SU-DHL-6 (cell line): ENCODE results near the gene FAM227B.
"Not testable (repeated sequence)": the region's sequence is repeated elsewhere in the genome, so short reads cannot be mapped to it uniquely, and the experiment has no call there.

Source experiments
- H2AFZ ChIP-seq: fragments of 200-600 bp; sonication (generic); 2 replicates; pipeline ENCODE4 v1.6.1; 2014; ENCODE audit warnings: low read depth, mild to moderate bottlenecking, moderate library complexity, mixed read lengths, antibody characterized with exemption, low read length; ENCODE audit not compliant: severe bottlenecking
- H3F3A ChIP-seq: fragments of 200-600 bp; shearing (Covaris generic); 2 replicates; pipeline ENCODE4 v1.6.0; 2016; ENCODE audit warnings: antibody characterized with exemption, mild to moderate bottlenecking; ENCODE audit not compliant: insufficient read depth
- H3K27ac ChIP-seq: fragments of 200-600 bp; sonication (generic); 2 replicates; pipeline ENCODE4 v1.5.1; 2016; ENCODE audit warnings: low read depth, mild to moderate bottlenecking, low read length, moderate library complexity, mixed read lengths
- H3K27me3 ChIP-seq: fragments of 200-600 bp; sonication (generic), shearing (Covaris generic); 2 replicates; pipeline ENCODE4 v1.6.0; 2014; ENCODE audit warnings: mild to moderate bottlenecking, low read length
- H3K36me3 ChIP-seq: fragments of 200-600 bp; sonication (generic); 2 replicates; pipeline ENCODE4 v1.6.1; 2014; ENCODE audit warnings: mild to moderate bottlenecking, low read length, mixed read lengths
- H3K4me2 ChIP-seq: fragments of 300-600, 200-600 bp; shearing (Covaris generic), sonication (generic); 2 replicates; pipeline ENCODE4 v1.6.0; 2014; ENCODE audit warnings: low read length, low read depth, mild to moderate bottlenecking; ENCODE audit not compliant: poor library complexity, severe bottlenecking
- H3K4me3 ChIP-seq: fragments of 200-600 bp; sonication (generic); 2 replicates; pipeline ENCODE4 v1.5.1; 2014; ENCODE audit warnings: antibody characterized with exemption, low read length, mild to moderate bottlenecking, mixed read lengths; ENCODE audit not compliant: insufficient read depth, poor library complexity, severe bottlenecking
- H3K79me2 ChIP-seq: fragments of 200-600 bp; sonication (generic); 2 replicates; pipeline ENCODE4 v1.6.1; 2014; ENCODE audit warnings: mild to moderate bottlenecking, low read length, moderate library complexity; ENCODE audit not compliant: insufficient read depth
- H3K9ac ChIP-seq: fragments of 200-600 bp; sonication (generic); 2 replicates; pipeline ENCODE4 v1.7.0; 2014; ENCODE audit warnings: mild to moderate bottlenecking, low read length
- H3K9me2 ChIP-seq: fragments of 200-600 bp; sonication (generic); replicated peaks from 2 replicates; pipeline ENCODE4 v1.6.1; 2014; ENCODE audit warnings: low read length; ENCODE audit not compliant: insufficient read depth
- H3K9me3 ChIP-seq: fragments of 200-600 bp; sonication (generic); 2 replicates; pipeline ENCODE4 v1.6.1; 2014; ENCODE audit warnings: low read length, mixed read lengths; ENCODE audit not compliant: insufficient read depth
- H4K20me1 ChIP-seq: fragments of 200-600 bp; sonication (generic); 2 replicates; pipeline ENCODE4 v1.6.1; 2014; ENCODE audit warnings: low read depth, mild to moderate bottlenecking, antibody characterized with exemption, low read length, moderate library complexity, mixed read lengths
- EZH2phosphoT487 ChIP-seq: fragments of 200-600 bp; sonication (generic), shearing (Covaris generic); conservative IDR thresholded peaks from 2 replicates; pipeline ENCODE4 v1.6.1; 2018; ENCODE audit warnings: mild to moderate bottlenecking, antibody characterized with exemption, low read length, moderate library complexity, mixed read lengths
- TF ChIP-seq, protein P1 (sequence below): fragments of 200-600 bp; sonication (generic); IDR thresholded peaks from one replicate; pipeline ENCODE4 v1.5.1; 2017; ENCODE audit warnings: antibody characterized with exemption, mild to moderate bottlenecking, low read length, moderate library complexity; ENCODE audit not compliant: insufficient read depth, poor library complexity, severe bottlenecking

Gene FAM227B

GRCh38 chr15:49366496-49366895 is 254.1 kb downstream of the FAM227B start:
- Histone ChIP-seq H3K4me2 (no peak overlapping the region), H2AFZ (no peak overlapping the region), H4K20me1 (no peaks in the 10 kb centered on the region), H3K79me2 (no peaks in the 10 kb centered on the region), H3K27ac (no peak overlapping the region), H3K9me3 (no peaks in the 10 kb centered on the region), H3K27me3 (no peaks in the 10 kb centered on the region), H3K36me3 (no peaks in the 10 kb centered on the region), H3K9me2 (no peaks in the 10 kb centered on the region), H3F3A (no peaks in the 10 kb centered on the region), H3K4me3 (no peak overlapping the region), H3K9ac (no peak overlapping the region)
- no peak for TF ChIP-seq EZH2phosphoT487
- TF ChIP-seq, protein P1, sequence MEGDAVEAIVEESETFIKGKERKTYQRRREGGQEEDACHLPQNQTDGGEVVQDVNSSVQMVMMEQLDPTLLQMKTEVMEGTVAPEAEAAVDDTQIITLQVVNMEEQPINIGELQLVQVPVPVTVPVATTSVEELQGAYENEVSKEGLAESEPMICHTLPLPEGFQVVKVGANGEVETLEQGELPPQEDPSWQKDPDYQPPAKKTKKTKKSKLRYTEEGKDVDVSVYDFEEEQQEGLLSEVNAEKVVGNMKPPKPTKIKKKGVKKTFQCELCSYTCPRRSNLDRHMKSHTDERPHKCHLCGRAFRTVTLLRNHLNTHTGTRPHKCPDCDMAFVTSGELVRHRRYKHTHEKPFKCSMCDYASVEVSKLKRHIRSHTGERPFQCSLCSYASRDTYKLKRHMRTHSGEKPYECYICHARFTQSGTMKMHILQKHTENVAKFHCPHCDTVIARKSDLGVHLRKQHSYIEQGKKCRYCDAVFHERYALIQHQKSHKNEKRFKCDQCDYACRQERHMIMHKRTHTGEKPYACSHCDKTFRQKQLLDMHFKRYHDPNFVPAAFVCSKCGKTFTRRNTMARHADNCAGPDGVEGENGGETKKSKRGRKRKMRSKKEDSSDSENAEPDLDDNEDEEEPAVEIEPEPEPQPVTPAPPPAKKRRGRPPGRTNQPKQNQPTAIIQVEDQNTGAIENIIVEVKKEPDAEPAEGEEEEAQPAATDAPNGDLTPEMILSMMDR: no peak

- no peaks in the 10 kb centered on the region for H3F3A ChIP-seq
- no peak for TF ChIP-seq EZH2phosphoT487
- TF ChIP-seq, protein P1: no peak
- H3K79me2 ChIP-seq: no peaks in the 10 kb centered on the region
- H4K20me1 ChIP-seq: no peaks in the 10 kb centered on the region
- no peak overlapping the region for H3K4me3 ChIP-seq
- no peaks in the 10 kb centered on the region for H3K9me2 ChIP-seq
- no peak overlapping the region for H3K9ac ChIP-seq
- no peaks in the 10 kb centered on the region for H3K27me3 ChIP-seq
- H3K4me2 ChIP-seq: no peak overlapping the region
- no peaks in the 10 kb centered on the region for H3K9me3 ChIP-seq
- no peak overlapping the region for H2AFZ ChIP-seq
- no peak overlapping the region for H3K27ac ChIP-seq
- H3K36me3 ChIP-seq: no peaks in the 10 kb centered on the region
These were observed 259.2 kb downstream of the FAM227B start for GRCh38 chr15:49361370-49361769.

DNA sequence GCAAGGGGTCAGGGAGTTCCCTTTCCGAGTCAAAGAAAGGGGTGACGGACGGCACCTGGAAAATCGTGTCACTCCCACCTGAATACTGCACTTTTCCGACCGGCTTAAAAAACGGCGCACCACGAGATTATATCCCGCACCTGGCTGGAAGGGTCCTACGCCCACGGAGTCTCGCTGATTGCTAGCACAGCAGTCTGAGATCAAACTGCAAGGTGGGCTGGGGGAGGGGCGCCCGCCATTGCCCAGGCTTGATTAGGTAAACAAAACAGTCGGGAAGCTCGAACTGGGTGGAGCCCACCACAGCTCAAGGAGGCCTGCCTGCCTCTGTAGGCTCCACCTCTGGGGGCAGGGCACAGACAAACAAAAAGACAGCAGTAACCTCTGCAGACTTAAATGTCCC is 266.2 kb downstream of the FAM227B start:
- not testable (repeated sequence) for H3K4me2 ChIP-seq, H2AFZ ChIP-seq, H3K4me3 ChIP-seq, H3K27me3 ChIP-seq, H3K9me2 ChIP-seq, H3K9ac ChIP-seq, H3K27ac ChIP-seq, H3K9me3 ChIP-seq, H4K20me1 ChIP-seq, H3K79me2 ChIP-seq, H3K36me3 ChIP-seq, H3F3A ChIP-seq

DNA sequence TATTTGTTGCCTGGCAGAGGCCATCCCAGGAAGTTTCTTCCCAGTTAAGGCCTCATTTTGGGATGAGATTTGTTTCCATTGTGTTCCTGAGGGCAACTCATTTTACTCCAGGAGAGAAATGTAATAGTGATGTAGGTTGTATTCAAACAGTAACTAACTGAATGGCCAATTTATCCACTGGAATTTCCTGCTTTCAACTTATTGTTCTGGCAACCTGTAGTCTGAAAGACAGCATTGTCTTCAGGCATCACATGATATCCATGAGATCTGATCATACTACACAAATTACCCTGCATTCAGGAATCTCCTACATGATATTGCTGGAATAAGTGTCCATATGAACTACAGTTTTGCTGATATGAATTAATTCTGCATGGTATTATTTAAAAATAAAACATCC is 277.1 kb downstream of the FAM227B start:
- H4K20me1 ChIP-seq: no peaks in the 10 kb centered on the region
- no peaks in the 10 kb centered on the region for H3F3A ChIP-seq
- H3K79me2 ChIP-seq: no peaks in the 10 kb centered on the region
- no peak overlapping the region for H3K27ac ChIP-seq
- H3K4me3 ChIP-seq: no peak overlapping the region
- no peak overlapping the region for H3K9ac ChIP-seq
- H3K27me3 ChIP-seq: no peaks in the 10 kb centered on the region
- TF ChIP-seq, protein P1: no peak
- TF ChIP-seq EZH2phosphoT487: no peak
- H3K4me2 ChIP-seq: no peak overlapping the region
- no peaks in the 10 kb centered on the region for H3K9me3 ChIP-seq
- H3K36me3 ChIP-seq: no peaks in the 10 kb centered on the region
- H3K9me2 ChIP-seq: no peaks in the 10 kb centered on the region
- no peak overlapping the region for H2AFZ ChIP-seq
